IPS DF 19.7 (cell line): ENCODE measurements around the gene GOLGA1.
"Not testable (repeated sequence)": the region's sequence is repeated elsewhere in the genome, so short reads cannot be mapped to it uniquely, and the experiment has no call there.

Source experiments
- DNase-seq: peaks from one replicate; pipeline ENCODE4 v3.0.0-alpha.2; 2013; ENCODE audit warnings: low read depth, low spot score

The GOLGA1 gene

GRCh38 chr9:124838567-124839275 is 102.2 kb downstream of the GOLGA1 start:
- DNase-seq = not testable (repeated sequence)

GRCh38 chr9:124838132-124838531 is 102.8 kb downstream of the GOLGA1 start:
- DNase-seq = not testable (repeated sequence)

GRCh38 chr9:124835026-124835557 is 105.8 kb downstream of the GOLGA1 start:
- no peak for DNase-seq

- no peak for DNase-seq
Measured at GRCh38 chr9:124834591-124834990, 106.3 kb downstream of the GOLGA1 start.

GRCh38 chr9:124831642-124832364 is 109.1 kb downstream of the GOLGA1 start:
- no peak for DNase-seq

- DNase-seq = no peak
Measured at GRCh38 chr9:124830593-124830992, 110.3 kb downstream of the GOLGA1 start.

GRCh38 chr9:124829334-124829669 is 111.6 kb downstream of the GOLGA1 start:
- DNase-seq = no peak

GRCh38 chr9:124828489-124829333 is 112.2 kb downstream of the GOLGA1 start:
- DNase-seq = no peak
